HEK293 (cell line): ENCODE measurements around the gene FTHL17.

ENCODE experiments used
- CTCF ChIA-PET: fragments of 350-600 bp; formaldehyde crosslinking; extraction: SDS; loops from one replicate; lab custom pipeline; 2021; ENCODE audit warnings: antibody characterized with exemption; lab: Yijun Ruan, JAX
- POLR2A ChIA-PET: fragments of 300-600 bp; formaldehyde crosslinking; extraction: SDS; loops from one replicate; lab custom pipeline; 2020; ENCODE audit warnings: antibody characterized with exemption, inconsistent platforms; lab: Yijun Ruan, JAX
- H3K27ac ChIP-seq: fragments of 200-500 bp; sonication (Bioruptor generic); 2 replicates; pipeline ENCODE4 v1.5.1; 2014; ENCODE audit warnings: low read depth, low read length, control low read depth, inconsistent platforms; ENCODE audit errors: extremely low read depth
- H3K36me3 ChIP-seq, 2 experiments: fragments of 200-500 bp in 1 of 2; sonication (Bioruptor generic) in 1 of 2; 1 replicate in 1 of 2; 2 replicates in 1 of 2; pipeline ENCODE4 v1.5.1; 2014 to 2017; ENCODE audit warnings: inconsistent platforms in 2 of 2, low read length in 2 of 2; ENCODE audit not compliant: control insufficient read depth in 2 of 2, insufficient read depth in 1 of 2
- H3K4me1 ChIP-seq: fragments of 200-500 bp; sonication (Bioruptor generic); 2 replicates; pipeline ENCODE4 v1.5.1; 2014; ENCODE audit warnings: mild to moderate bottlenecking, low read length, inconsistent platforms; ENCODE audit not compliant: control insufficient read depth, insufficient read depth
- H3K4me3 ChIP-seq: 2 replicates; pipeline ENCODE4 v1.5.1; 2011; ENCODE audit warnings: low read depth, mild to moderate bottlenecking, control low read depth, low read length, moderate library complexity
- H3K9me3 ChIP-seq: fragments of 200-500 bp; sonication (Bioruptor generic); 2 replicates; pipeline ENCODE4 v1.5.1; 2014; ENCODE audit warnings: low read depth, low read length, inconsistent platforms; ENCODE audit not compliant: control insufficient read depth, insufficient read depth
- FEZF1 ChIP-seq: fragments of 450-650 bp; formaldehyde crosslinking; IDR thresholded peaks from 2 replicates; pipeline ENCODE4 v1.5.1; 2016; ENCODE audit warnings: missing biosample characterization, missing genetic modification characterization
- HOXA7 ChIP-seq: sonication (generic); formaldehyde crosslinking; IDR thresholded peaks from 2 replicates; pipeline ENCODE4 v1.8.1; 2022; ENCODE audit warnings: missing genetic modification reagents, borderline replicate concordance
- HOXC10 ChIP-seq: sonication (generic); formaldehyde crosslinking; IDR thresholded peaks from 2 replicates; pipeline ENCODE4 v1.8.1; 2023; ENCODE audit warnings: mild to moderate bottlenecking, missing genetic modification reagents
- HOXD13 ChIP-seq: sonication (generic); formaldehyde crosslinking; IDR thresholded peaks from 2 replicates; pipeline ENCODE4 v1.8.0; 2022; ENCODE audit warnings: missing genetic modification reagents, borderline replicate concordance
- KLF17 ChIP-seq: fragments of 450-650 bp; formaldehyde crosslinking; IDR thresholded peaks from 2 replicates; pipeline ENCODE4 v1.5.1; 2016; ENCODE audit warnings: missing biosample characterization, missing genetic modification characterization
- OSR2 ChIP-seq: fragments of 450-650 bp; formaldehyde crosslinking; IDR thresholded peaks from 2 replicates; pipeline ENCODE4 v1.5.1; 2016; ENCODE audit warnings: missing biosample characterization, missing genetic modification characterization
- SP3 ChIP-seq: fragments of 450-650 bp; formaldehyde crosslinking; IDR thresholded peaks from 2 replicates; pipeline ENCODE4 v1.5.1; 2016; ENCODE audit warnings: missing biosample characterization, missing genetic modification characterization
- ZBTB8A ChIP-seq: fragments of 450-650 bp; formaldehyde crosslinking; IDR thresholded peaks from 2 replicates; pipeline ENCODE4 v1.5.1; 2016; ENCODE audit warnings: missing biosample characterization, missing genetic modification characterization
- ZEB2 ChIP-seq: fragments of 450-650 bp; formaldehyde crosslinking; IDR thresholded peaks from 2 replicates; pipeline ENCODE4 v1.5.1; 2016; ENCODE audit warnings: missing biosample characterization, missing genetic modification characterization
- ZNF140 ChIP-seq: fragments of 450-650 bp; formaldehyde crosslinking; IDR thresholded peaks from 2 replicates; pipeline ENCODE4 v1.5.1; 2016; ENCODE audit warnings: missing biosample characterization, missing genetic modification characterization
- ZNF146 ChIP-seq: fragments of 450-650 bp; formaldehyde crosslinking; IDR thresholded peaks from 2 replicates; pipeline ENCODE4 v1.5.1; 2016; ENCODE audit warnings: missing biosample characterization, missing genetic modification characterization
- ZNF324 ChIP-seq: fragments of 450-650 bp; formaldehyde crosslinking; IDR thresholded peaks from 2 replicates; pipeline ENCODE4 v1.5.1; 2016; ENCODE audit warnings: missing biosample characterization, missing genetic modification characterization
- ZNF335 ChIP-seq: fragments of 450-650 bp; formaldehyde crosslinking; conservative IDR thresholded peaks from 2 replicates; pipeline ENCODE4 v1.5.1; 2016; ENCODE audit warnings: missing biosample characterization, missing genetic modification characterization
- ZNF501 ChIP-seq: fragments of 450-650 bp; formaldehyde crosslinking; IDR thresholded peaks from 2 replicates; pipeline ENCODE4 v1.5.1; 2016; ENCODE audit warnings: missing biosample characterization, missing genetic modification characterization
- ZNF518A ChIP-seq: fragments of 450-650 bp; formaldehyde crosslinking; conservative IDR thresholded peaks from 2 replicates; pipeline ENCODE4 v1.5.1; 2016; ENCODE audit warnings: low read depth, missing biosample characterization, missing genetic modification characterization
- ZNF629 ChIP-seq: fragments of 450-650 bp; formaldehyde crosslinking; IDR thresholded peaks from 2 replicates; pipeline ENCODE4 v1.5.1; 2017; ENCODE audit warnings: missing biosample characterization, missing genetic modification characterization
- ZNF692 ChIP-seq: fragments of 450-650 bp; formaldehyde crosslinking; IDR thresholded peaks from 2 replicates; pipeline ENCODE4 v1.5.1; 2016; ENCODE audit warnings: missing biosample characterization, missing genetic modification characterization
- ZNF843 ChIP-seq: fragments of 450-650 bp; formaldehyde crosslinking; IDR thresholded peaks from 2 replicates; pipeline ENCODE4 v1.5.1; 2016; ENCODE audit warnings: missing biosample characterization, missing genetic modification characterization
- ZSCAN4 ChIP-seq: fragments of 450-650 bp; formaldehyde crosslinking; IDR thresholded peaks from 2 replicates; pipeline ENCODE4 v1.5.1; 2017; ENCODE audit warnings: missing biosample characterization, missing genetic modification characterization

Gene FTHL17

GRCh38 chrX:31061091-31061490 lies 10.8 kb downstream of the FTHL17 start:
- TF ChIP-seq SP3 (tag by site-specific recombination) (no peak), ZBTB8A (tag by site-specific recombination) (no peak), ZNF843 (tag by site-specific recombination) (no peak), ZEB2 (tag by site-specific recombination) (no peak), ZNF518A (tag by site-specific recombination) (no peak), ZNF324 (tag by site-specific recombination) (no peak), ZNF140 (tag by site-specific recombination) (no peak), ZNF146 (tag by site-specific recombination) (no peak), ZNF692 (tag by site-specific recombination) (no peak), FEZF1 (tag by site-specific recombination) (no peak), ZNF629 (tag by site-specific recombination) (no peak), HOXA7 (CRISPR knock-in tag) (no peak), KLF17 (tag by site-specific recombination) (no peak), ZNF501 (tag by site-specific recombination) (no peak), HOXD13 (CRISPR knock-in tag) (no peak), OSR2 (tag by site-specific recombination) (no peak), HOXC10 (no peak), ZSCAN4 (tag by site-specific recombination) (no peak), ZNF335 (tag by site-specific recombination) (no peak)
- TF ChIP-seq, all 188 proteins: peak for 0
- ChIA-PET CTCF (interaction anchor here (1.4 kb wide), 1 partner anchor 23 kb away, joined by 5 read pairs; no protein-coding TSS in a partner anchor), POLR2A (no interaction called here)
- Histone ChIP-seq H3K27ac (no peak overlapping the region), H3K4me1 (no peaks in the 10 kb centered on the region), H3K36me3 (no peaks in the 10 kb centered on the region), H3K9me3 (no peaks in the 10 kb centered on the region), H3K4me3 (no peak overlapping the region)
